GM23338 (cell line): ENCODE measurements around the gene WASF2. TPM values are rescaled to one million over a fixed set of nuclear protein-coding genes. Genes with fewer than 3 reads are reported as not detected.

Experiments
- ATAC-seq: fragments of 200-7000 bp; cut with Tn5 transposase; 3 replicates; pipeline ENCODE4 v1.9.1; 2020
- DNase-seq: peaks from one replicate; pipeline ENCODE4 v3.0.0-alpha.2; 2015; ENCODE audit warnings: low spot score
- H2AFZ ChIP-seq: fragments of 200-600 bp; sonication (generic); 2 replicates; pipeline ENCODE4 v1.8.0; 2016; ENCODE audit warnings: antibody characterized with exemption, mild to moderate bottlenecking, moderate library complexity
- H3F3A ChIP-seq: fragments of 200-600 bp; sonication (generic); replicated peaks from 2 replicates; pipeline ENCODE4 v1.8.0; 2017; ENCODE audit warnings: antibody characterized with exemption, mixed run types, low read depth
- H3K27ac ChIP-seq: fragments of 200-600 bp; sonication (generic); 2 replicates; pipeline ENCODE4 v1.6.1; 2016; ENCODE audit warnings: low read depth
- H3K27me3 ChIP-seq: fragments of 200-600 bp; sonication (generic); 2 replicates; pipeline ENCODE4 v1.8.0; 2016; ENCODE audit warnings: mild to moderate bottlenecking, mixed run types, moderate library complexity; ENCODE audit not compliant: insufficient read depth
- H3K36me3 ChIP-seq: fragments of 200-600 bp; sonication (generic); 2 replicates; pipeline ENCODE4 v1.8.0; 2016; ENCODE audit warnings: mild to moderate bottlenecking; ENCODE audit not compliant: insufficient read depth
- H3K4me1 ChIP-seq: fragments of 200-600 bp; sonication (generic); 2 replicates; pipeline ENCODE4 v1.8.0; 2016; ENCODE audit warnings: mild to moderate bottlenecking, moderate library complexity; ENCODE audit not compliant: insufficient read depth
- H3K4me2 ChIP-seq: fragments of 200-600 bp; sonication (generic); 2 replicates; pipeline ENCODE4 v1.7.1; 2017; ENCODE audit warnings: mixed run types
- H3K4me3 ChIP-seq: fragments of 200-600 bp; sonication (generic); 2 replicates; pipeline ENCODE4 v1.6.1; 2016; ENCODE audit warnings: mixed run types
- H3K79me2 ChIP-seq: fragments of 200-600 bp; sonication (generic); replicated peaks from 2 replicates; pipeline ENCODE4 v1.8.0; 2017; ENCODE audit warnings: mild to moderate bottlenecking; ENCODE audit not compliant: insufficient read depth
- H3K9me2 ChIP-seq: fragments of 200-600 bp; sonication (generic); 2 replicates; pipeline ENCODE4 v1.8.0; 2017; ENCODE audit not compliant: insufficient read depth
- H4K20me1 ChIP-seq: fragments of 200-600 bp; sonication (generic); replicated peaks from 2 replicates; pipeline ENCODE4 v1.8.0; 2017; ENCODE audit warnings: mild to moderate bottlenecking; ENCODE audit not compliant: insufficient read depth
- H3K27ac Mint-ChIP-seq: 2 replicates; pipeline ENCODE4 v1.8.0; 2020; ENCODE audit warnings: inconsistent platforms, mild to moderate bottlenecking, moderate library complexity, mixed read lengths
- H3K27me3 Mint-ChIP-seq: 3 replicates; pipeline ENCODE4 v1.8.0; 2022; ENCODE audit warnings: low read depth, mild to moderate bottlenecking, moderate library complexity, mixed read lengths, inconsistent platforms; ENCODE audit not compliant: insufficient read depth, poor library complexity
- H3K36me3 Mint-ChIP-seq: 3 replicates; pipeline ENCODE4 v1.8.0; 2021; ENCODE audit warnings: low read depth, mild to moderate bottlenecking, inconsistent platforms, moderate library complexity, mixed read lengths
- H3K4me1 Mint-ChIP-seq: 3 replicates; pipeline ENCODE4 v1.8.0; 2020; ENCODE audit warnings: mild to moderate bottlenecking, inconsistent platforms, mixed read lengths
- H3K4me3 Mint-ChIP-seq: 3 replicates; pipeline ENCODE4 v1.8.0; 2021; ENCODE audit warnings: moderate library complexity, mild to moderate bottlenecking, inconsistent platforms, mixed read lengths
- H3K9me3 Mint-ChIP-seq: 3 replicates; pipeline ENCODE4 v1.8.0; 2020; ENCODE audit warnings: moderate library complexity, mild to moderate bottlenecking, inconsistent platforms, mixed read lengths
- CREB1 ChIP-seq: fragments of 250-450 bp; sonication (Bioruptor Pico); IDR thresholded peaks from 2 replicates; pipeline ENCODE4 v1.5.0; 2020; ENCODE audit warnings: low read depth, mild to moderate bottlenecking, moderate library complexity
- EZH2phosphoT487 ChIP-seq: fragments of 200-600 bp; sonication (generic); IDR thresholded peaks from one replicate; pipeline ENCODE4 v1.8.1; 2018; ENCODE audit warnings: antibody characterized with exemption; ENCODE audit not compliant: unreplicated experiment
- JUNB ChIP-seq: IDR thresholded peaks from one replicate; pipeline ENCODE4 v1.6.1; 2016; ENCODE audit warnings: antibody characterized with exemption; ENCODE audit not compliant: unreplicated experiment
- NANOG ChIP-seq: IDR thresholded peaks from 2 replicates; pipeline ENCODE4 v1.6.1; 2016; ENCODE audit warnings: antibody characterized with exemption, borderline replicate concordance
- POLR2AphosphoS5 ChIP-seq: IDR thresholded peaks from 2 replicates; pipeline ENCODE4 v1.6.1; 2016; ENCODE audit warnings: antibody characterized with exemption, low read depth
- STAT1 ChIP-seq: IDR thresholded peaks from one replicate; pipeline ENCODE4 v1.6.1; 2016; ENCODE audit warnings: antibody characterized with exemption; ENCODE audit not compliant: unreplicated experiment
- ZNF331 ChIP-seq: fragments of 250-450 bp; sonication (Bioruptor Pico); IDR thresholded peaks from 2 replicates; pipeline ENCODE4 v1.5.0; 2020; ENCODE audit warnings: low read depth, mild to moderate bottlenecking, moderate library complexity
- polyA plus RNA-seq: library from polyadenylated mRNA; unstranded; fragments of >200 nt; fragmentation: Nextera tagmentation; extraction: Ambion mirVana; gene quantifications from 2 replicates; pipeline ENCODE4 v1.2.1, GENCODE V29; 2016
- total RNA-seq: library from RNA; depleted of rRNA; stranded (reverse); fragments of >200 nt; shearing (Covaris generic); gene quantifications from 2 replicates; pipeline ENCODE4 v1.2.3, GENCODE V29; 2014
- TF ChIP-seq, protein P1 (sequence below): fragments of 250-450 bp; sonication (Bioruptor Pico); IDR thresholded peaks from 2 replicates; pipeline ENCODE4 v1.5.0; 2020; ENCODE audit warnings: mild to moderate bottlenecking, moderate library complexity
- TF ChIP-seq, protein P2 (sequence below): IDR thresholded peaks from 2 replicates; pipeline ENCODE4 v1.6.1; 2016; ENCODE audit warnings: antibody characterized with exemption
- TF ChIP-seq, protein P3 (sequence below), 2 experiments: fragments of 200-600 bp in 1 of 2; sonication (generic) in 1 of 2; conservative IDR thresholded peaks; 2 replicates each; pipeline versions ENCODE4 v1.5.1 to v1.6.1; 2016 to 2017; ENCODE audit warnings: antibody characterized with exemption in 2 of 2, low read depth in 2 of 2, mild to moderate bottlenecking in 2 of 2, moderate library complexity in 1 of 2

WASF2 gene
- total and polyA plus RNA-seq, 2 experiments from 2014 or later = 40.9 to 95.6 TPM

DNA sequence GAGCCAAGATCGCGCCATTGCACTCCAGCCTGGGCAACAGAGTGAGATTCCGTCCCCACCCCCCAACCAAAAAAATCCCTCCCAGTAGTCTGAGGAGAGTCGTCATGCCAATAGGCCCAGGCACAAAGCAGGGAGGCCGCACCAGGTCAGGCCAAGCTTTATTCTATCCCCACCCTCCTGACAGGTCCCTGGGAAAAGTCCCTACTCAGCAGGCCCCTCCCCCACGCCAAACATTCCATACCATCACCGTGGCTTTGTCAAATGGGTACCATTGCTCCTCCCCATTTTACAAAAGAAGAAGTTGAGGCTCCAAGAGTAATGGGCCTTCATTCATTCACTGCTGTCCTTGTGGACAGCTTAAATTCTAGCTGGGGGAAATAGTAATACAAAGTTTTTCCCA lies 92.2 kb downstream of the WASF2 start (continued):
- TF ChIP-seq, protein P1, sequence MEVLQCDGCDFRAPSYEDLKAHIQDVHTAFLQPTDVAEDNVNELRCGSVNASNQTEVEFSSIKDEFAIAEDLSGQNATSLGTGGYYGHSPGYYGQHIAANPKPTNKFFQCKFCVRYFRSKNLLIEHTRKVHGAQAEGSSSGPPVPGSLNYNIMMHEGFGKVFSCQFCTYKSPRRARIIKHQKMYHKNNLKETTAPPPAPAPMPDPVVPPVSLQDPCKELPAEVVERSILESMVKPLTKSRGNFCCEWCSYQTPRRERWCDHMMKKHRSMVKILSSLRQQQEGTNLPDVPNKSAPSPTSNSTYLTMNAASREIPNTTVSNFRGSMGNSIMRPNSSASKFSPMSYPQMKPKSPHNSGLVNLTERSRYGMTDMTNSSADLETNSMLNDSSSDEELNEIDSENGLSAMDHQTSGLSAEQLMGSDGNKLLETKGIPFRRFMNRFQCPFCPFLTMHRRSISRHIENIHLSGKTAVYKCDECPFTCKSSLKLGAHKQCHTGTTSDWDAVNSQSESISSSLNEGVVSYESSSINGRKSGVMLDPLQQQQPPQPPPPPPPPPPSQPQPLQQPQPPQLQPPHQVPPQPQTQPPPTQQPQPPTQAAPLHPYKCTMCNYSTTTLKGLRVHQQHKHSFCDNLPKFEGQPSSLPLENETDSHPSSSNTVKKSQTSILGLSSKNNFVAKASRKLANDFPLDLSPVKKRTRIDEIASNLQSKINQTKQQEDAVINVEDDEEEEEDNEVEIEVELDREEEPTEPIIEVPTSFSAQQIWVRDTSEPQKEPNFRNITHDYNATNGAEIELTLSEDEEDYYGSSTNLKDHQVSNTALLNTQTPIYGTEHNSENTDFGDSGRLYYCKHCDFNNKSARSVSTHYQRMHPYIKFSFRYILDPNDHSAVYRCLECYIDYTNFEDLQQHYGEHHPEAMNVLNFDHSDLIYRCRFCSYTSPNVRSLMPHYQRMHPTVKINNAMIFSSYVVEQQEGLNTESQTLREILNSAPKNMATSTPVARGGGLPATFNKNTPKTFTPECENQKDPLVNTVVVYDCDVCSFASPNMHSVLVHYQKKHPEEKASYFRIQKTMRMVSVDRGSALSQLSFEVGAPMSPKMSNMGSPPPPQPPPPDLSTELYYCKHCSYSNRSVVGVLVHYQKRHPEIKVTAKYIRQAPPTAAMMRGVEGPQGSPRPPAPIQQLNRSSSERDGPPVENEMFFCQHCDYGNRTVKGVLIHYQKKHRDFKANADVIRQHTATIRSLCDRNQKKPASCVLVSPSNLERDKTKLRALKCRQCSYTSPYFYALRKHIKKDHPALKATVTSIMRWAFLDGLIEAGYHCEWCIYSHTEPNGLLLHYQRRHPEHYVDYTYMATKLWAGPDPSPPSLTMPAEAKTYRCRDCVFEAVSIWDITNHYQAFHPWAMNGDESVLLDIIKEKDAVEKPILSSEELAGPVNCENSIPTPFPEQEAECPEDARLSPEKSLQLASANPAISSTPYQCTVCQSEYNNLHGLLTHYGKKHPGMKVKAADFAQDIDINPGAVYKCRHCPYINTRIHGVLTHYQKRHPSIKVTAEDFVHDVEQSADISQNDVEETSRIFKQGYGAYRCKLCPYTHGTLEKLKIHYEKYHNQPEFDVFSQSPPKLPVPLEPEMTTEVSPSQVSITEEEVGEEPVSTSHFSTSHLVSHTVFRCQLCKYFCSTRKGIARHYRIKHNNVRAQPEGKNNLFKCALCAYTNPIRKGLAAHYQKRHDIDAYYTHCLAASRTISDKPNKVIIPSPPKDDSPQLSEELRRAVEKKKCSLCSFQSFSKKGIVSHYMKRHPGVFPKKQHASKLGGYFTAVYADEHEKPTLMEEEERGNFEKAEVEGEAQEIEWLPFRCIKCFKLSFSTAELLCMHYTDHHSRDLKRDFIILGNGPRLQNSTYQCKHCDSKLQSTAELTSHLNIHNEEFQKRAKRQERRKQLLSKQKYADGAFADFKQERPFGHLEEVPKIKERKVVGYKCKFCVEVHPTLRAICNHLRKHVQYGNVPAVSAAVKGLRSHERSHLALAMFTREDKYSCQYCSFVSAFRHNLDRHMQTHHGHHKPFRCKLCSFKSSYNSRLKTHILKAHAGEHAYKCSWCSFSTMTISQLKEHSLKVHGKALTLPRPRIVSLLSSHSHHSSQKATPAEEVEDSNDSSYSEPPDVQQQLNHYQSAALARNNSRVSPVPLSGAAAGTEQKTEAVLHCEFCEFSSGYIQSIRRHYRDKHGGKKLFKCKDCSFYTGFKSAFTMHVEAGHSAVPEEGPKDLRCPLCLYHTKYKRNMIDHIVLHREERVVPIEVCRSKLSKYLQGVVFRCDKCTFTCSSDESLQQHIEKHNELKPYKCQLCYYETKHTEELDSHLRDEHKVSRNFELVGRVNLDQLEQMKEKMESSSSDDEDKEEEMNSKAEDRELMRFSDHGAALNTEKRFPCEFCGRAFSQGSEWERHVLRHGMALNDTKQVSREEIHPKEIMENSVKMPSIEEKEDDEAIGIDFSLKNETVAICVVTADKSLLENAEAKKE (CRISPR knock-in tag) = no peak
- TF ChIP-seq EZH2phosphoT487 = no peak
- TF ChIP-seq, protein P2, sequence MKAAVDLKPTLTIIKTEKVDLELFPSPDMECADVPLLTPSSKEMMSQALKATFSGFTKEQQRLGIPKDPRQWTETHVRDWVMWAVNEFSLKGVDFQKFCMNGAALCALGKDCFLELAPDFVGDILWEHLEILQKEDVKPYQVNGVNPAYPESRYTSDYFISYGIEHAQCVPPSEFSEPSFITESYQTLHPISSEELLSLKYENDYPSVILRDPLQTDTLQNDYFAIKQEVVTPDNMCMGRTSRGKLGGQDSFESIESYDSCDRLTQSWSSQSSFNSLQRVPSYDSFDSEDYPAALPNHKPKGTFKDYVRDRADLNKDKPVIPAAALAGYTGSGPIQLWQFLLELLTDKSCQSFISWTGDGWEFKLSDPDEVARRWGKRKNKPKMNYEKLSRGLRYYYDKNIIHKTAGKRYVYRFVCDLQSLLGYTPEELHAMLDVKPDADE = no peak
- TF ChIP-seq CREB1 (CRISPR knock-in tag) = no peak
- no peak for TF ChIP-seq STAT1

DNA sequence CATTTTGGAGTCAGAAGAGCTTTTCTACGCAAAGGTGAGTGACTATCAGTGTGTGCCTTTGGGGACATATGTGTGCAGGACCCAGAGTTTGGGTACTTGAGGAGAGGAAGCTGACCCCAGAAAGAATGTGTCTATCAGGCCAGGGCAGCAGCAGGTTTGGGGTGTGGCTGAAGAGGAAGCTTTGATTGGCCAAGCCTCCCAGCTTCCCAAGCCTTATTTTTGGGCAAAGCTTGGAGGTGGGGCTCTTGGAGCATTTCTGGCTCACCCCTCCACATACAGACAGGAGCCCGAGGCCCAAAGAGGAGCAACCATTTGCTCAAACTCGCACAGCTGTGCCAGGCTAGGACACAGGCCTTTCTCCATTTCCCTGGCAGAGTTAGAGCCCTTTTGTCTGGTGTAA lies 92.9 kb downstream of the WASF2 start:
- Histone ChIP-seq H3K9me2 (no peaks in the 10 kb centered on the region), H3K4me1 (peaks cover 21% of the 10 kb centered on the region), H3K36me3 (no peaks in the 10 kb centered on the region), H3K27me3 (no peaks in the 10 kb centered on the region), H3K79me2 (no peaks in the 10 kb centered on the region), H3K4me2 (no peak overlapping the region), H3K4me3 (no peak overlapping the region), H3K27ac (no peak overlapping the region), H2AFZ (no peak overlapping the region), H4K20me1 (no peaks in the 10 kb centered on the region), H3F3A (peaks cover 7% of the 10 kb centered on the region; the same call in 1 of the 2 replicates)
- H3K4me3 Mint-ChIP-seq = no peak overlapping the region
- 0 out of 2 replicates have a peak overlapping the region, but pooled peaks have one; percentile 75 for H3K27ac Mint-ChIP-seq
- H3K27me3 Mint-ChIP-seq = peaks cover 28% of the 10 kb centered on the region
- ATAC-seq (no peak), DNase-seq (peak; percentile 48)
- H3K36me3 Mint-ChIP-seq = peaks cover 5% of the 10 kb centered on the region; the same call in 1 of the 3 replicates
- no peaks in the 10 kb centered on the region for H3K9me3 Mint-ChIP-seq
- H3K4me1 Mint-ChIP-seq = peaks cover 41% of the 10 kb centered on the region
- TF ChIP-seq, protein P3, sequence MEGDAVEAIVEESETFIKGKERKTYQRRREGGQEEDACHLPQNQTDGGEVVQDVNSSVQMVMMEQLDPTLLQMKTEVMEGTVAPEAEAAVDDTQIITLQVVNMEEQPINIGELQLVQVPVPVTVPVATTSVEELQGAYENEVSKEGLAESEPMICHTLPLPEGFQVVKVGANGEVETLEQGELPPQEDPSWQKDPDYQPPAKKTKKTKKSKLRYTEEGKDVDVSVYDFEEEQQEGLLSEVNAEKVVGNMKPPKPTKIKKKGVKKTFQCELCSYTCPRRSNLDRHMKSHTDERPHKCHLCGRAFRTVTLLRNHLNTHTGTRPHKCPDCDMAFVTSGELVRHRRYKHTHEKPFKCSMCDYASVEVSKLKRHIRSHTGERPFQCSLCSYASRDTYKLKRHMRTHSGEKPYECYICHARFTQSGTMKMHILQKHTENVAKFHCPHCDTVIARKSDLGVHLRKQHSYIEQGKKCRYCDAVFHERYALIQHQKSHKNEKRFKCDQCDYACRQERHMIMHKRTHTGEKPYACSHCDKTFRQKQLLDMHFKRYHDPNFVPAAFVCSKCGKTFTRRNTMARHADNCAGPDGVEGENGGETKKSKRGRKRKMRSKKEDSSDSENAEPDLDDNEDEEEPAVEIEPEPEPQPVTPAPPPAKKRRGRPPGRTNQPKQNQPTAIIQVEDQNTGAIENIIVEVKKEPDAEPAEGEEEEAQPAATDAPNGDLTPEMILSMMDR (conservative IDR thresholded peaks at IDR 0.05; ENCODE audit: low read depth in 2 of 2) = no peak
- no peak for TF ChIP-seq POLR2AphosphoS5
- no peak for TF ChIP-seq CREB1 (CRISPR knock-in tag)
- TF ChIP-seq NANOG = no peak
- TF ChIP-seq, protein P2 = no peak
- no peak for TF ChIP-seq ZNF331 (CRISPR knock-in tag)
- TF ChIP-seq EZH2phosphoT487 = no peak
- TF ChIP-seq JUNB = no peak
